HepG2 (cell line): ENCODE measurements around the gene CARS1. TPM values are rescaled to one million over a fixed set of nuclear protein-coding genes. Genes with fewer than 3 reads are reported as not detected.

ENCODE experiments used
- HNF4A ChIP-seq: sonication (generic); formaldehyde crosslinking; IDR thresholded peaks from 2 replicates; pipeline ENCODE4 v1.4.0; 2020; ENCODE audit warnings: missing genetic modification reagents
- MXI1 ChIP-seq: IDR thresholded peaks from 3 replicates; pipeline ENCODE4 v1.6.1; 2012; ENCODE audit warnings: low read depth, low read length, inconsistent platforms, borderline replicate concordance
- NFE2 ChIP-seq: sonication (generic); formaldehyde crosslinking; IDR thresholded peaks from 2 replicates; pipeline ENCODE4 v1.4.0; 2020; ENCODE audit warnings: missing genetic modification reagents
- RORA ChIP-seq: sonication (generic); formaldehyde crosslinking; IDR thresholded peaks from 2 replicates; pipeline ENCODE4 v1.5.0; 2020; ENCODE audit warnings: mild to moderate bottlenecking, missing genetic modification reagents, moderate library complexity
- ZBTB7B ChIP-seq: sonication (generic); formaldehyde crosslinking; IDR thresholded peaks from 2 replicates; pipeline ENCODE4 v1.4.0; 2020; ENCODE audit warnings: missing genetic modification reagents
- ZKSCAN1 ChIP-seq: fragments of 150-350 bp; IDR thresholded peaks from 2 replicates; pipeline ENCODE4 v1.6.1; 2014; ENCODE audit warnings: low read length
- ZNF292 ChIP-seq: sonication (generic); formaldehyde crosslinking; IDR thresholded peaks from 2 replicates; pipeline ENCODE4 v1.8.1; 2022; ENCODE audit warnings: mild to moderate bottlenecking, low read depth, missing genetic modification reagents, borderline replicate concordance
- ZNF510 ChIP-seq: sonication (generic); formaldehyde crosslinking; IDR thresholded peaks from 2 replicates; pipeline ENCODE4 v1.4.0; 2020; ENCODE audit warnings: low read depth, mild to moderate bottlenecking, missing genetic modification reagents
- ZNF598 ChIP-seq: sonication (generic); formaldehyde crosslinking; IDR thresholded peaks from 2 replicates; pipeline ENCODE4 v1.5.1; 2020; ENCODE audit warnings: mild to moderate bottlenecking, missing genetic modification reagents, borderline replicate concordance
- polyA plus RNA-seq, 8 experiments: library from polyadenylated mRNA; depleted of rRNA in 3 of 8; stranded (reverse) in 7 of 8; unstranded in 1 of 8; fragments of >200 nt; fragmentation: Illumina TruSeq in 4 of 8; extraction: Trizol in 4 of 8; gene quantifications; 2 replicates each; pipeline versions ENCODE4 v1.2.1 to v1.2.3, GENCODE V29; 2011 to 2016; ENCODE audit warnings: low read depth in 4 of 8, missing spikeins in 1 of 8, mixed read lengths in 1 of 8; ENCODE audit not compliant: insufficient read depth in 1 of 8
- total RNA-seq, 5 experiments: library from RNA; depleted of rRNA; stranded (reverse); fragments of >200 nt; fragmentation: Illumina TruSeq; extraction: Trizol; gene quantifications; 2 replicates each; pipeline ENCODE4 v1.2.3, GENCODE V29; 2016; ENCODE audit warnings: low read depth in 1 of 5
- TF ChIP-seq, protein P1 (sequence below): sonication (generic); formaldehyde crosslinking; IDR thresholded peaks from 2 replicates; pipeline ENCODE4 v1.4.0; 2020; ENCODE audit warnings: missing genetic modification reagents, borderline replicate concordance
- TF ChIP-seq, protein P2 (sequence below): sonication (generic); formaldehyde crosslinking; IDR thresholded peaks from 2 replicates; pipeline ENCODE4 v1.4.0; 2020; ENCODE audit warnings: missing genetic modification reagents
- TF ChIP-seq, protein P3 (sequence below): IDR thresholded peaks from 2 replicates; pipeline ENCODE4 v1.6.1; 2016; ENCODE audit warnings: low read depth, control low read depth
- TF ChIP-seq, protein P4 (sequence below): sonication (generic); formaldehyde crosslinking; IDR thresholded peaks from 2 replicates; pipeline ENCODE4 v1.4.0; 2020; ENCODE audit warnings: low read depth, mild to moderate bottlenecking, missing genetic modification reagents
- TF ChIP-seq, protein P5 (sequence below): sonication (generic); formaldehyde crosslinking; IDR thresholded peaks from 2 replicates; pipeline ENCODE4 v1.4.0; 2020; ENCODE audit warnings: missing genetic modification reagents, borderline replicate concordance

Gene CARS1
- total and polyA plus RNA-seq, 2 of the 13 experiments (the other 11 are each of a cell fraction or from before 2014, with no cell fraction given): 33.8 to 47.0 TPM

DNA sequence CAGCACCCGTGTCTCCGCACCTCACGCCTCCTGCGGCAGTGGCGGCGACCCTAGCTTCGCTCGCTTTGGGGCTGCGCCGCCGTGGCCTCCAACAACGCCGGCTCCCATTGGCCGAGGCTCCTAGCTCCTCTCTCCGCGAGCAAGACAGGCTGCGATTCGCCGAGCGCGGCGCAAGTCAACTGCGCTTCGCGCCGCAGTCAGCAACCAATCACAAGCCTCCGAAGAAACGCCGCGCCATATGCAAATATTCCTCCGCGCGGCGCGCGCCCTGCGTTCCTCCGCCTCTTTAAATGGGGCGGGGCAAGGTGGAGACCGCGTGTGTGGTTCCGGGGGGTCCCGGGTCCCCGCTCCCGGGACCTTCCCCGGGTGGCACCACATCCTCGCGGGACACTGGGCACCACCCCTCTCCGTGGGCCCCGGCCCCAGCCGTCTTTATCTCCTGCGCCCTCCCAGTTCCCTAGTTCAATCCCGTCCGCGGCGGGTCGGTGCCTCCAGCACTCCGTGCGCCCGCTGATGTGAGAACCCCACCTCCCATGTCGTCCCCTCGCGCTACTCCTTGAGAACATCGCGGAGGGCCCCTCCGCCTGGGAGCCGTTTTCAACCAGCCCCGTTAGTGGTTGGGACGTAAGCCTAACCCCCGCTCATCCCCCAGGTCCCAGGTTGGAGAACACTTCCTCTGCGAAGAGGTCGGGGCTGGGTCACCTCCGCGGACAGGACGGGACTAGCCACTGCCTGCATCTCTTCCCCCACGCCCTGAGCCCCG lies 64.8 kb downstream of the CARS1 start, which contains the start of gene NAP1L4 (continued):
- TF ChIP-seq MXI1: peak; percentile 99
- TF ChIP-seq NFE2 (CRISPR knock-in tag): no peak
- TF ChIP-seq, protein P1, sequence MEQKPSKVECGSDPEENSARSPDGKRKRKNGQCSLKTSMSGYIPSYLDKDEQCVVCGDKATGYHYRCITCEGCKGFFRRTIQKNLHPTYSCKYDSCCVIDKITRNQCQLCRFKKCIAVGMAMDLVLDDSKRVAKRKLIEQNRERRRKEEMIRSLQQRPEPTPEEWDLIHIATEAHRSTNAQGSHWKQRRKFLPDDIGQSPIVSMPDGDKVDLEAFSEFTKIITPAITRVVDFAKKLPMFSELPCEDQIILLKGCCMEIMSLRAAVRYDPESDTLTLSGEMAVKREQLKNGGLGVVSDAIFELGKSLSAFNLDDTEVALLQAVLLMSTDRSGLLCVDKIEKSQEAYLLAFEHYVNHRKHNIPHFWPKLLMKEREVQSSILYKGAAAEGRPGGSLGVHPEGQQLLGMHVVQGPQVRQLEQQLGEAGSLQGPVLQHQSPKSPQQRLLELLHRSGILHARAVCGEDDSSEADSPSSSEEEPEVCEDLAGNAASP (CRISPR knock-in tag): 0 out of 2 replicates have a peak, but pooled peaks have one; percentile 10
- TF ChIP-seq, protein P2, sequence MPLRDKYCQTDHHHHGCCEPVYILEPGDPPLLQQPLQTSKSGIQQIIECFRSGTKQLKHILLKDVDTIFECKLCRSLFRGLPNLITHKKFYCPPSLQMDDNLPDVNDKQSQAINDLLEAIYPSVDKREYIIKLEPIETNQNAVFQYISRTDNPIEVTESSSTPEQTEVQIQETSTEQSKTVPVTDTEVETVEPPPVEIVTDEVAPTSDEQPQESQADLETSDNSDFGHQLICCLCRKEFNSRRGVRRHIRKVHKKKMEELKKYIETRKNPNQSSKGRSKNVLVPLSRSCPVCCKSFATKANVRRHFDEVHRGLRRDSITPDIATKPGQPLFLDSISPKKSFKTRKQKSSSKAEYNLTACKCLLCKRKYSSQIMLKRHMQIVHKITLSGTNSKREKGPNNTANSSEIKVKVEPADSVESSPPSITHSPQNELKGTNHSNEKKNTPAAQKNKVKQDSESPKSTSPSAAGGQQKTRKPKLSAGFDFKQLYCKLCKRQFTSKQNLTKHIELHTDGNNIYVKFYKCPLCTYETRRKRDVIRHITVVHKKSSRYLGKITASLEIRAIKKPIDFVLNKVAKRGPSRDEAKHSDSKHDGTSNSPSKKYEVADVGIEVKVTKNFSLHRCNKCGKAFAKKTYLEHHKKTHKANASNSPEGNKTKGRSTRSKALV: no peak
- TF ChIP-seq, protein P3, sequence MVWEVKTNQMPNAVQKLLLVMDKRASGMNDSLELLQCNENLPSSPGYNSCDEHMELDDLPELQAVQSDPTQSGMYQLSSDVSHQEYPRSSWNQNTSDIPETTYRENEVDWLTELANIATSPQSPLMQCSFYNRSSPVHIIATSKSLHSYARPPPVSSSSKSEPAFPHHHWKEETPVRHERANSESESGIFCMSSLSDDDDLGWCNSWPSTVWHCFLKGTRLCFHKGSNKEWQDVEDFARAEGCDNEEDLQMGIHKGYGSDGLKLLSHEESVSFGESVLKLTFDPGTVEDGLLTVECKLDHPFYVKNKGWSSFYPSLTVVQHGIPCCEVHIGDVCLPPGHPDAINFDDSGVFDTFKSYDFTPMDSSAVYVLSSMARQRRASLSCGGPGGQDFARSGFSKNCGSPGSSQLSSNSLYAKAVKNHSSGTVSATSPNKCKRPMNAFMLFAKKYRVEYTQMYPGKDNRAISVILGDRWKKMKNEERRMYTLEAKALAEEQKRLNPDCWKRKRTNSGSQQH (CRISPR knock-in tag): peak; percentile 91; the same call in 1 of the 2 replicates
- TF ChIP-seq, protein P4, sequence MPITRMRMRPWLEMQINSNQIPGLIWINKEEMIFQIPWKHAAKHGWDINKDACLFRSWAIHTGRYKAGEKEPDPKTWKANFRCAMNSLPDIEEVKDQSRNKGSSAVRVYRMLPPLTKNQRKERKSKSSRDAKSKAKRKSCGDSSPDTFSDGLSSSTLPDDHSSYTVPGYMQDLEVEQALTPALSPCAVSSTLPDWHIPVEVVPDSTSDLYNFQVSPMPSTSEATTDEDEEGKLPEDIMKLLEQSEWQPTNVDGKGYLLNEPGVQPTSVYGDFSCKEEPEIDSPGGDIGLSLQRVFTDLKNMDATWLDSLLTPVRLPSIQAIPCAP: no peak
- TF ChIP-seq, protein P5, sequence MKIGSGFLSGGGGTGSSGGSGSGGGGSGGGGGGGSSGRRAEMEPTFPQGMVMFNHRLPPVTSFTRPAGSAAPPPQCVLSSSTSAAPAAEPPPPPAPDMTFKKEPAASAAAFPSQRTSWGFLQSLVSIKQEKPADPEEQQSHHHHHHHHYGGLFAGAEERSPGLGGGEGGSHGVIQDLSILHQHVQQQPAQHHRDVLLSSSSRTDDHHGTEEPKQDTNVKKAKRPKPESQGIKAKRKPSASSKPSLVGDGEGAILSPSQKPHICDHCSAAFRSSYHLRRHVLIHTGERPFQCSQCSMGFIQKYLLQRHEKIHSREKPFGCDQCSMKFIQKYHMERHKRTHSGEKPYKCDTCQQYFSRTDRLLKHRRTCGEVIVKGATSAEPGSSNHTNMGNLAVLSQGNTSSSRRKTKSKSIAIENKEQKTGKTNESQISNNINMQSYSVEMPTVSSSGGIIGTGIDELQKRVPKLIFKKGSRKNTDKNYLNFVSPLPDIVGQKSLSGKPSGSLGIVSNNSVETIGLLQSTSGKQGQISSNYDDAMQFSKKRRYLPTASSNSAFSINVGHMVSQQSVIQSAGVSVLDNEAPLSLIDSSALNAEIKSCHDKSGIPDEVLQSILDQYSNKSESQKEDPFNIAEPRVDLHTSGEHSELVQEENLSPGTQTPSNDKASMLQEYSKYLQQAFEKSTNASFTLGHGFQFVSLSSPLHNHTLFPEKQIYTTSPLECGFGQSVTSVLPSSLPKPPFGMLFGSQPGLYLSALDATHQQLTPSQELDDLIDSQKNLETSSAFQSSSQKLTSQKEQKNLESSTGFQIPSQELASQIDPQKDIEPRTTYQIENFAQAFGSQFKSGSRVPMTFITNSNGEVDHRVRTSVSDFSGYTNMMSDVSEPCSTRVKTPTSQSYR (CRISPR knock-in tag): no peak
- TF ChIP-seq HNF4A (CRISPR knock-in tag): no peak
- TF ChIP-seq RORA: no peak
- TF ChIP-seq ZBTB7B (CRISPR knock-in tag): peak; percentile 43
- TF ChIP-seq ZNF598: 0 out of 2 replicates have a peak, but pooled peaks have one; percentile 61
- no peak for TF ChIP-seq ZNF510
- no peak for TF ChIP-seq ZNF292 (CRISPR knock-in tag)
- TF ChIP-seq ZKSCAN1: no peak
